Astrocyte of the spinal cord (primary cell): Measurements from ENCODE around the gene CCDC92B.
"Not testable (repeated sequence)": the region's sequence is repeated elsewhere in the genome, so short reads cannot be mapped to it uniquely, and the experiment has no call there.

Experiments
- DNase-seq: peaks from one replicate; pipeline ENCODE4 v3.0.0; 2011; ENCODE audit warnings: low read depth, low spot score
- H3K4me3 ChIP-seq: 2 replicates; pipeline ENCODE4 v1.5.1; 2011; ENCODE audit warnings: low read depth, mild to moderate bottlenecking, low read length, moderate library complexity
- in situ Hi-C: cut with HindIII; loops from 2 replicates; pipeline ENCODE4 v1.10.0; 2017; ENCODE audit warnings: low sequenced_read_pairs
- TF ChIP-seq, protein P1 (sequence below): IDR thresholded peaks from 2 replicates; pipeline ENCODE4 v1.5.1; 2012; ENCODE audit warnings: low read depth, mild to moderate bottlenecking, low read length, inconsistent platforms

Gene CCDC92B

DNA sequence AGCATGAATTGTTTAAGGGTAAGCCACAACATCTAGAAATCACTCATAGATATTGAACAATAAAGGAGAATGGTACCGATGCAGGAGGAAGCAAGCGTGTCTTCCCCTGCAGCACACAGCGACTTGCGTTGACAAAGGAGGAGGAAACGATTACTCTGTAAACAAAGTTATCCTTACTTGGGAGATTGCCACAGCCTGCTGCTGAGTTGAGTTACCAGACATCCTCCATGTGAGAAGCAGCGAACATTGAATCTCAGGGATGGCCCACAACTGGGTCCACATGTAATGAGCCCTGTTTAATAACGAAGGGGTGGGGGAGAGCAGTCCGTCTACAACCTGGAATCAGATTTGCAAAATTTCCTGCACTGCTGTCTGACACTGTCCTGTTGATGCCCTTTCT lies 65.5 kb downstream of the CCDC92B start:
- TF ChIP-seq, protein P1, sequence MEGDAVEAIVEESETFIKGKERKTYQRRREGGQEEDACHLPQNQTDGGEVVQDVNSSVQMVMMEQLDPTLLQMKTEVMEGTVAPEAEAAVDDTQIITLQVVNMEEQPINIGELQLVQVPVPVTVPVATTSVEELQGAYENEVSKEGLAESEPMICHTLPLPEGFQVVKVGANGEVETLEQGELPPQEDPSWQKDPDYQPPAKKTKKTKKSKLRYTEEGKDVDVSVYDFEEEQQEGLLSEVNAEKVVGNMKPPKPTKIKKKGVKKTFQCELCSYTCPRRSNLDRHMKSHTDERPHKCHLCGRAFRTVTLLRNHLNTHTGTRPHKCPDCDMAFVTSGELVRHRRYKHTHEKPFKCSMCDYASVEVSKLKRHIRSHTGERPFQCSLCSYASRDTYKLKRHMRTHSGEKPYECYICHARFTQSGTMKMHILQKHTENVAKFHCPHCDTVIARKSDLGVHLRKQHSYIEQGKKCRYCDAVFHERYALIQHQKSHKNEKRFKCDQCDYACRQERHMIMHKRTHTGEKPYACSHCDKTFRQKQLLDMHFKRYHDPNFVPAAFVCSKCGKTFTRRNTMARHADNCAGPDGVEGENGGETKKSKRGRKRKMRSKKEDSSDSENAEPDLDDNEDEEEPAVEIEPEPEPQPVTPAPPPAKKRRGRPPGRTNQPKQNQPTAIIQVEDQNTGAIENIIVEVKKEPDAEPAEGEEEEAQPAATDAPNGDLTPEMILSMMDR = no peak
- in situ Hi-C loops = no loop called here
- no peak overlapping the region for H3K4me3 ChIP-seq
- peak; percentile 20 for DNase-seq

DNA sequence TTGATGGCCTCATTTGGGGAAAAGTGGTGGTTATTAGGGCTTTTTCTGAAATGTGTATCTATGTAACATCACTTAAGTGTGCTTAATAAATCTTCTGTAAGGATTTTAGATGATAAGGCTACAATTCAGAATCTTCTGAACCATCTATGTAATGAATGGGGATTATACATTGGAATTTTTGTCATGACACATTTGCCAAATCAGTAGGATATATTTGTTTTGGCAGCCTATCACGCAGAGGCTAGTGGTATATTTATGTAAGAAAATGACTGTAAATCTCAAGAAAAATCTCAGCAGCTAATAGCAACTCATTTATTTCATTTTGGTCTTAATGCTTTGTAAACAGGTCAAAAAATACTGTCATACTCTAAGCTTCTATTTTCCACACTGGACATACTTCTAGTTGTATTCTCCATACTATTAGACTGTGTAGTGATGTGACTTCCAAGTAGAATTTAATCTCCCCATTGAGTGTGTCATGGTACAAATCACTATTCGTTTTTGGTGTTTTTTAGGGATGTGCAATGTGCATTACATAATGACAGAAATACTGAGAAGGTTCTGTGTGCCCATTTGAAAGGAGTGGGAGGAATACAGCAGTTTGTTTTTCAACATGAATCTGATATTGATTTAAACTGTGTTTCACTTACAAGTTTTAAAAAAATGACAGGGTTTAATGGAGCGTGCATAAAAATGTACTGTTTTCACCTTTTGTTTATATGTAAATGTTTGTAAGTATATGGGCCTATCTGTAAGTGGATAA lies 67.1 kb downstream of the CCDC92B start:
- TF ChIP-seq, protein P1 = no peak
- H3K4me3 ChIP-seq = no peak overlapping the region
- in situ Hi-C loops = no loop called here
- DNase-seq = peak; percentile 14

DNA sequence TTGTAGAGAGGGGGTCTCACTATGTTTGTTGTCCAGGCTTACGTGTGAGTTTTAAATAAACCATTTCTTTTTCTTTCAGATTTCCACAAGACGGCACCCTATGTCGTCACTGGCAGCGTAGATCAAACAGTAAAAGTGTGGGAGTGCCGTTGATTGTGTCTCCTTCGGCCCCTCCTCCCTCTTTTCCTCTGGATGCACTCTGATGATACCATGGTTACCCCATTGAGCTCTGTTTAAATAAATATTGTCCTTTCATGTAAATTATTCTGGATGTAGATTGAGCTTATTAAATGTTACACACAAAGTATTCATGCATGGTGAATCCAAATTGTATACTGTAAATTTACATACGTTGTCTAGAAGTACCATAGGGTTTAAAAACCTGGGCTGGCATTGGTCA lies 67.8 kb downstream of the CCDC92B start:
- no peak overlapping the region for H3K4me3 ChIP-seq
- TF ChIP-seq, protein P1 = no peak
- no peak for DNase-seq
- in situ Hi-C loops = no loop called here

DNA sequence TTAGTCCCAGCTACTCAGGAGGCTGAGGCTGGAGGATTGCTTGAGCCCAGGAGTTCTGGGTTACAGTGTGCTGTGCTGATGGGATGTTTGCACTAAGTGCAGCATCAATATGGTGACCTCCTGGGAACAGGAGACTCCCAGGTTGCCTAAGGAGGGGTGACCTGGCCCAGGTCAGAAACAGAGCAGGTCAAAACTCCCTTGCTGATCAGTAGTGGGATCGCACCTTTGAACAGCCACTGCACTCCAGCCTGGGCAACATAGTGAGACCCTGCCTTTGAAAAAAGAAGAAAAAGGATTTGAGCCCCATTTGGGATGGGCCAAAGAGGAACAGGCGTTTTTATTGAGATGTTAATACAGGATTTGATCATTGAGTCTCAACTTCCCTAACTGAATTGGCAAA lies 68.5 kb downstream of the CCDC92B start:
- TF ChIP-seq, protein P1 = no peak
- in situ Hi-C loops = no loop called here
- no peak overlapping the region for H3K4me3 ChIP-seq
- DNase-seq = no peak

DNA sequence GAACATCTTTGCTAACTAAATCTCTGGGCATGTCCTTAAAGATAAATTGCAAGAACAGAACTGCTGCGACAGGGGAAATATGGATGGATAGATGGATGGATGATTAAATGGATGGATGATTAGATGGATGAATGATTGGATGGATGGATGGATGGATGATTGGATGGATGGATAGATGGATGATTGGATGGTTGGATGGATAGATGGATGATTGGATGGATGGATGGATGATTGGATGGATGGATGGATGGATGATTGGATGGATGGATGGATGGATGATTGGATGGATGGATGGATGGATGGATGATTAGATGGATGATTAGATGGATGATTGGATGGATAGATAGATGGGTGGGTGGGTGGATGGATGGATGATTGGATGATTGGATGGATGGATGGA lies 70.2 kb downstream of the CCDC92B start:
- H3K4me3 ChIP-seq, in situ Hi-C loops, DNase-seq: not testable (repeated sequence)
